Right hindlimb (tissue), 1 donor: ENCODE measurements around the gene ZNF654.
"Not testable (repeated sequence)": the region's sequence is repeated elsewhere in the genome, so short reads cannot be mapped to it uniquely, and the experiment has no call there.

ENCODE experiments used
- DNase-seq: peaks from one replicate; pipeline ENCODE4 v3.0.0-alpha.2; 2018

Gene ZNF654

DNA sequence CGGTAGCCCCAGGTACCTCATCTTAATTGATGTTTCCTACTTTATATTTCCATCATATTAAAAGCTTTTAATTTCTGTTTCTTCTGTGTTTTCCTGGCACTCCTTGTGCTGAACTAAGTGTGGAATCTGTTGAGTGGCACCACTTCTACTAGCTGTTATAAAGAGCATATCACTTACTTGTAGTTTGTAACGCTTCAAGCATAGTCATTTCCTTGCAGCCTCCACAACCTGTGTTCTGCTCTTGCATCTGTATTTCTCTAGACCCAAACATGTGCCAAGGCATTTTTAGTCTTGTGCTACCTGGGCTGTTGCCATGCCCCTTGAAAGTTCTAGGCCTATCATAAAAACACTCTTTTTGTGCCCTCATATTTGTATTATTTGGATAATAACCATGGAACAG, 16.0 kb downstream of the ZNF654 start:
- DNase-seq, result no peak

DNA sequence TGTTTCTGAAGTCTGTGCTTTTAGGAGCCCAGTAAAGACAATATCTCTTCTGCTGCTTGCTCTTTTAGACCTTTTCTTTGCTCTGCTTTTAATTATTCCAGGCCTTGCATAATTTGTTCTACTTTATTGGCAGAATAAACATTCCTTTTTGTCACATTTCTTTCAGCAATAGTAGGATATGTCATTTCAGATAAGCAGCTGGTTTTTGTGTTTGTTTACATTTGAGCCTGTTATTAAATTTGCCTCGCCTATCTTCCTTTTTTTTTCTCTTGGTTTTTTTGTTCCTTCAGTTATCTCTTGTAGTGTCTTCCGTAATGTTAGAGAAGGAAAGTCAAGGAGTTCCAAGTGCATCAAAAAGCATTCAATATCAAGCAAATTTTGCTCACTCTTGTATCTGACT, 16.4 kb downstream of the ZNF654 start:
- no peak for DNase-seq

GRCh38 chr3:88076712-88077111, 17.7 kb downstream of the ZNF654 start:
- DNase-seq, result no peak

DNA sequence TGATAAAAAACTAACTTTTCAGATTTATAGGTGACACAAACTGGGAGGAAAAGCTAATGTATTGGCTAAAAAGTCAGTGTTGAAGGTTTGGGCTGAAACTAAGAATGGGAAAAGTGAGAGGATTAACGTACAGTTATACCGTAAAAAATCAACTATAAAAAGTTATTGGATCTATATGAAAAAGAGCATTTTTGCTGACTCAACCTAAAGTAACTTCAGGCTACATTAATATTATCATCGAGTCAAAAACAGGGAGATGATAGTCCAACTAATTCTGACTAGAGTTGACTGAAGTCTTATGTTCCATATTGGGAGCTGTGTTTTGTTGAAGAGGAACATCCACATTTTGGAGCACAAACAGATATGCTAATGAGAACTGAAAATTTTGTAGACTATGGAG, 19.9 kb downstream of the ZNF654 start:
- no peak for DNase-seq

DNA sequence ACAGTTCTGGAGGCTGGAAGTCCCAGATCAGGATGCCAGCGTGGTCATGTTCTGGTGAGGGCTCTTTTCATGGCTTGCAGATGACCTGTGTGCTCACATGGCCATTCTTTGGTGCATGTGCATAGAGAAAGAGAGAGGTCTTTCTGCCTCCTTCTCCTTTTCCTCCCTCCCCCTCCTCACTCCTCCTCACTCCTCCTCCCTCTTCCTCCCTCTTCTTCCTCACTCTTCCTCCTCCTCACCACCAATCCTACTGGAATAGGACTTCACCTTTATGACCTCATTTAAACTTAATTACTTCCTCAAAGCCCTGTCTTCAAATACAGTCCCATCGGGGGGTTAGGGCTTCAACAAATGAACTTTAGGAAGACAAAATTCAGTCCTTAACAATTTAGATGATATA, 23.8 kb downstream of the ZNF654 start:
- DNase-seq, result no peak

DNA sequence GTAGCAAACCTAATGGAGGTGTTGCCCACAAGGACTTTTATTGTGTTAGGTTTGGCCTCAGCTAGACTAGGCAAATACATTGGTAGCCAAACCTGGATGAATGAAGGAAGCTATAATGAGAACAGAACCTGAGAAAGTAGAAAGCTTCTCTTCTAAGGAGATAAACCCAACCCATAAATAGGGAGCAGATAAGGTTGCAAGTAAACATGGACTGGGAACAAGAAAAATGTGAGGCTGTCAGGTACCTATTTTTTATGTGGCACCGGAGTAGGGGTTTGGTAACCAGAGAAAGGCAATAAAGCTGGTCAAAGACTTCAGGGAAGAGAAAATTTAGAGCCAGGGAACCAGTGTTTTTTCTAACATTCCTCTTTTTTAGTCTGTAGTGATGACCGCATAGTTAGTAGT, 25.0 kb downstream of the ZNF654 start:
- no peak for DNase-seq

- DNase-seq, result no peak
Measured at GRCh38 chr3:88090681-88091080, 31.6 kb downstream of the ZNF654 start.

- DNase-seq, result no peak
Measured at GRCh38 chr3:88092270-88092669, 33.2 kb downstream of the ZNF654 start.

DNA sequence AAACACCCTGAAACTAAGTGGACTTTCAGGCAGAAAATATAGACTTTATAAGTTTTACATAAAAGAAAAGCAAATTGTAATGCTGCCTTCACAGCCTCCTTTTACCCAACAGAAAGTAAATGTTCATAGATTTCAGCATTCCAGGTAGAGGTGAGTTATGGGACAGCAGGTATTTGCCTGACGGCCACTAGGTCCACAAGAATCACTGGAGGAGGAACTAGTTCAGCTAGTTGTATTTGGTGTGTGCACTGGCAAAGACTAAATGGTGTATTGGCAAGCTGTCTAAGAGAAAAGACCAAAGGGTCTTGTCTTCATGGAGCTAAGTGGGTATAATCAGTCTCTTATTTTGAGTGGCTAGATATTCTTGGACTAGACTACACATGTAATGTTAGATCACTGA, 34.2 kb downstream of the ZNF654 start:
- DNase-seq, result no peak

GRCh38 chr3:88101142-88101541, 42.1 kb downstream of the ZNF654 start:
- DNase-seq, result no peak

DNA sequence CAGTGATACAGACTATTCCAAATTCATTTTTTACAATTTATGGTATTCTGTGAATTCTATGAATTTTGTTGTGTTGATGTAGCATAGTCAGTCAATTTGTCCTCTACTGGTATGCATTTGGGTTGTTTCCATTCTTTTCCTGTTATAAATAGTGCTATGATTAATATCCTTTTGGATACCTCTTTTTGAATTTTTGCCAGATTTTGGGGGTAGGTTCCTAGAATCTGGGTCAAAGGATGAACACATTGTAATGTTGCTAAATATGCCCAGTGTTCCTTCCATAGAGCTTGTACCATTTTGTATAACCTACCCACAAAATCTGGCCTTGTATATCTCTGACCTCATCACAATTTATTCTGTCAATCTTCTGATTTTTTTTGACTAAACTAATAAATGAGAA, 46.3 kb downstream of the ZNF654 start:
- no peak for DNase-seq

- no peak for DNase-seq
Measured at GRCh38 chr3:88112289-88112688, 53.2 kb downstream of the ZNF654 start.

GRCh38 chr3:88113311-88114162, 54.5 kb downstream of the ZNF654 start:
- DNase-seq, result peak; percentile 36

DNA sequence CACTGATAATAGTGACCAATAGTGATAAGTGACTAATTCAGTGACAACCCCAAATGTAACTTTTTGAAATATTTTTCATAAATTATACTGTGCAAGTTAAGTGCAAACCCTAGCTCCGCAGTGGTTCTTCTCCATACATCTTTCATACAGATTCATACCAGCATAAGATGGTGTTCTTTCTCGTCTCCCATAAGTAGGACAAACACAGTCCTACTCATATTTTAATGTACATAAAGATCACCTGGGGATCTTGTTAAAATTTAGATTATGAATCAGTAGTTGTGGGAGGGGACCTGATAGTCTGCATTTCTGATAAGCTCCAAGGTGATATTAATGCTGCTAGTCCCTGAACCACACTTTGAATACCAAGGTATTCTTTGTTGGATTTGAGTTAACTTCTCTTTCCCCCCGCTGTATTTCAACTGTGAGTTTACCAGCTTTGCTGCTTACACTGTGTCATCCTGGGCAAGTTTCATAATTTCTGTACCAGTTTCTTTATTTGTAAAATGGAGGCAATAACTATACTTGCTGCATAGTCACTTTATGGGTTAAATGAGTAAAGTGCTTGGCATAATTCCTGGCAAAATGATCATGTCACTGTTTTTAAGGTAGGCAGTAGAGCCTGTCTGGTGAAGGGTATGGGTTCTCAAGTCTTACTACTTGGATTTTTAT, 56.0 kb downstream of the ZNF654 start:
- no peak for DNase-seq

GRCh38 chr3:88117683-88118082, 58.6 kb downstream of the ZNF654 start:
- DNase-seq, result no peak

- DNase-seq, result not testable (repeated sequence)
Measured at GRCh38 chr3:88118603-88119002, 59.5 kb downstream of the ZNF654 start.

DNA sequence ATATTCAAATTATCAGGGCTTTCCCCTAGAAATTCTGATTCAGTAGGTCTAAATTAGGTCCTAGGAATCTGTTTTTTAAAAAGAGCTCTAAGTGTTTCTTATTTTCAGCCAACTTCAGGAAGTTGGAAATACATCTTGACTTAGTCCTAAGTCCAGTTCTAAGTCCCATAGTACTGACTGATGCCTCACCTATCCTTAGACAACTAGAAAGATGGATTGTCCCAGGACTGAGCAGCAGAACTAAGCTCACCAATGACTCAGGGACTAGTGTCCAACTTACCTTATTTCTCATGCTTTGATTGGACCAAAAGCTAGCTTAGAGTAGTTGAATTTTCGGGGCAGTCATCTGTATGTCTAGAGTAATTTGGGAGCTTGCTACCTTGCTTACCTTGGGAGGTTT, 64.5 kb downstream of the ZNF654 start:
- DNase-seq, result no peak

- DNase-seq, result no peak
Measured at GRCh38 chr3:88131695-88132094, 72.6 kb downstream of the ZNF654 start.

DNA sequence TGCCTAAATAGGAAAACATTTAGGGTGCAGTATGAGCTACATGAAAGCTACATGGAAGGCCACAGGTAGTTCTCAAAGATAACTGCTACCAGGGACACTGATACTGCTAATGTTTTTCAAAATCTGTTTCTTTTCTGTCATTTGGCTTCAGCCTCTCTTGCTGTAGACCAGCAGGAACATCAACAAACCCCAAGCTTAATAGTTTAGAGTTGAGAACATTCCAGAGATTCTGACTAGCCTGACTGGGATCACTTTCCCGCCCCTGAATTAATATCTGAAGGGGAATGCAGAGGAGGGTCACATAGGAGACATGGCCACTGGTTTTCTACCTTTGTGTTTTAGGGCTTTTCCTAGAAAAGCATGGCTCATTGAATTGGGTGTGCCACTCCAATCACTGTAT, 73.8 kb downstream of the ZNF654 start:
- no peak for DNase-seq

DNA sequence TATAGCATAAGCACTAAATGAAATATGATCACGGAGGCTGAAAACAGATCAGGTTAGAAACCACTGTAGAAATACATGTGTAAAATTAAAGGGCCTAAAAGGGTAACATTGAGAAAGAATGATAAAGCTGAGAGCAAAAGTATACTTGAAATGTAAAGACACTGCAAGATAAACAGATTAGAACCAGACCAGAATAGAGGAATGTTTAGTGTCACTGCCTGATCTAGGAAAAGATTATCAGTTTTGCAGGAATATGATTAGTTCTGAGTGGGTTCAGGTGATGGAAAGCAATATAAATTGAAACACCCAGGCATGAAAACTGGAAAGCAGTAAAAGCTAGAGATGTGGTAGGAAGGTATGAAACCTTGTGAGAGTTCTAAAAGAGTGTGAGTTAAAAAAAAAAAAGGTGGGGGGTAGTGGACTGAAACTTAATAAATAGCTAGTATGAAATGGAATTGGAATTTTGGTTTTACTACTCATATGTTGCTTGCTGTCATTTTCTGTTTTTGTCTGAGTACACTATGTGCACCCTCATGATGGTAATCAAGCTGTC, 74.7 kb downstream of the ZNF654 start:
- DNase-seq, result no peak

- no peak for DNase-seq
Measured at GRCh38 chr3:88137836-88138235, 78.8 kb downstream of the ZNF654 start.

- DNase-seq, result no peak
Measured at GRCh38 chr3:88141458-88142083, 82.5 kb downstream of the ZNF654 start.

- no peak for DNase-seq
Measured at GRCh38 chr3:88142094-88142624, 83.1 kb downstream of the ZNF654 start.
